ENCODE data around the gene GRAMD4. TPM values are rescaled to one million over a fixed set of nuclear protein-coding genes. Genes with fewer than 3 reads are reported as not detected.

The GRAMD4 gene
- total RNA-seq, 2 experiments from 2014 or later, result 35.4 to 44.6 TPM

DNA sequence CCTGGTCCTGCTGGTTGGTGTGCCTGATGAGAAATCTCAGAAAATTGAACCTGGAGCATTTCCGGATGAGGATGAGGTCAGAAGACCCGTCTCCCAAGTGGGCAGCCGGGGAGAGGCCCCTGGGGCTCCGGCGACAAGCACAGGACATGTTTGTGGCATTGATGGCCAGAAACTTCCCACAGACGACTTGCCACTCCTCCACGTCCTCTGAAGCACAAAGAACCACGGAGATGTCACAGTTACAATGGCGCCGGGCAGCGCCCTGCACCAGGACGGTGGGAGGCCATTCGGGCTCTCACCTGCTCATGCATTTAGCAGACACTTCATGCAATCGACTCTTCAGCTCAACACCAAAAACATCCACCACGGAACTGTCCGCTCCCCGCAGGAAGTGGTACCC is 71.4 kb downstream of the GRAMD4 start:
- no peak for DNase-seq

GRCh38 chr22:46693634-46694415 is 73.6 kb downstream of the GRAMD4 start:
- H3K4me1 Mint-ChIP-seq, result no peaks in the 10 kb centered on the region
- no peak overlapping the region for H3K4me3 Mint-ChIP-seq
- H3K36me3 Mint-ChIP-seq, result peaks cover 20% of the 10 kb centered on the region
- H3K9me3 Mint-ChIP-seq (ENCODE audit: low read depth), result no peaks in the 10 kb centered on the region
- H3K27me3 Mint-ChIP-seq, result no peaks in the 10 kb centered on the region
- ATAC-seq (no peak), DNase-seq (no peak)
- H3K27ac Mint-ChIP-seq, result no peak overlapping the region
- CTCF ChIA-PET, result no interaction called here

More for the DNA sequence above, 71.4 kb downstream of the GRAMD4 start:
- no peaks in the 10 kb centered on the region for H3K4me1 Mint-ChIP-seq
- ATAC-seq, result no peak
- CTCF ChIA-PET, result no interaction called here
- no peaks in the 10 kb centered on the region for H3K9me3 Mint-ChIP-seq (ENCODE audit: low read depth)
- no peak overlapping the region for H3K27ac Mint-ChIP-seq
- no peaks in the 10 kb centered on the region for H3K27me3 Mint-ChIP-seq
- H3K36me3 Mint-ChIP-seq, result peaks cover 25% of the 10 kb centered on the region
- H3K4me3 Mint-ChIP-seq, result no peak overlapping the region

DNA sequence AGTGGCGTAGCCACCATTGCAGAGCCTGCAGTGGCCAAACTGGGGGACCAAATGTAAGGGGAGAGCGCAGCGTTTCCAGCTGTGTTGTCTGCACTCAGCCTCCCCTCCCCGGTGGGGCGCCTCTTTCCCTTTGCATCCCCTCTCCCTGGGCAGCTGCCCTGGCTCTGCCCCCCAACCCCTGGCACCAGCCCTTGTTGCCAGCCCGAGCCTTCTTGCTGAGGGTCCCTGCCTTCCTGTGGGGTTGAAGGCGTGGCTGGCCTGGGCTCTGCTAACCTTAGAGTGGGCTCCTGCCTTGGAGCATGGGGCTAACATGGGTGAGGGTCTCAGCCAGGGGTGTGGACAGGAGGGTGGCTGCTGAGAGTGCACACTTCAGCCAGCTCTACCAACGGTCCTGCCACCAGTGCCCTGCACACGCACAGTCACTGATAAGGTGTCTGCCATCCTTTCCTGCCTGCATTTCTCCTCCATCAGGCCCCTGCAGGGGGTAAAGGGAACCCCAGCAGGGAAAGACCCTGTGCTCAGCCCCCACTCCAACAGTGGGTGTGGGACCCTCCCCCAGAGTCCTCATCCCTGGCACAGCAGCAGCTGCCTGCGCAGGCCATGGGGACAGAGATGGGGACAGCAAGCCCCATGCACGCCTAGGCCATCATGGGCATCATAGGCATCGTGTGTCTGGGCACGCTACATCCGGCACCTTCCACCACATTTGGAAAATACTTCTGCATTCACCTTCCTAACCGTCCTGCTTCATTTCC is 74.4 kb downstream of the GRAMD4 start:
- CTCF ChIA-PET, result no interaction called here
- no peaks in the 10 kb centered on the region for H3K9me3 Mint-ChIP-seq (ENCODE audit: low read depth)
- no peak overlapping the region for H3K4me3 Mint-ChIP-seq
- ATAC-seq (no peak), DNase-seq (no peak)
- H3K36me3 Mint-ChIP-seq, result peaks cover 25% of the 10 kb centered on the region
- H3K27ac Mint-ChIP-seq, result no peak overlapping the region
- H3K27me3 Mint-ChIP-seq, result no peaks in the 10 kb centered on the region
- H3K4me1 Mint-ChIP-seq, result no peaks in the 10 kb centered on the region

GRCh38 chr22:46695346-46696228 is 75.4 kb downstream of the GRAMD4 start:
- H3K27me3 Mint-ChIP-seq, result no peaks in the 10 kb centered on the region

DNA sequence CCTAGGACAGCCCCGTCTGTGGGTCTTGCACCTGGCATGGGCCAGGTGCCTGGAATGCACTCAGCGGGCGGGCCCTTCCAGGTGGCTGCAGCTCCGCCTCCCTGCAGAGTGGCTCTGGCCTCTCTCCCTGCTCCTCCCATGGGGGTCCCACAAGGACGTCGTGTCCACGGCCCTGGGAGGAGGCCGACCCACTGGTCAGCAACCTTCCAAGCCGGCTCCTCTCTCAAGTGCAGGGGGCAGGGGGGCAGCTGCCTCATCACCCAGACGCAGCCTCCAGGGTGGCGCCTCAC is 76.0 kb downstream of the GRAMD4 start:
- DNase-seq (no peak), ATAC-seq (no peak)
- Mint-ChIP-seq H3K27ac (no peak overlapping the region), H3K4me1 (no peaks in the 10 kb centered on the region), H3K4me3 (no peak overlapping the region), H3K9me3 (ENCODE audit: low read depth) (no peaks in the 10 kb centered on the region), H3K27me3 (no peaks in the 10 kb centered on the region), H3K36me3 (peaks cover 23% of the 10 kb centered on the region)
- CTCF ChIA-PET, result no interaction called here

More at GRCh38 chr22:46695346-46696228, 75.4 kb downstream of the GRAMD4 start:
- ATAC-seq (no peak), DNase-seq (no peak)
- CTCF ChIA-PET, result no interaction called here
- no peak overlapping the region for H3K27ac Mint-ChIP-seq
- H3K4me3 Mint-ChIP-seq, result no peak overlapping the region
- H3K4me1 Mint-ChIP-seq, result no peaks in the 10 kb centered on the region
- peaks cover 24% of the 10 kb centered on the region for H3K36me3 Mint-ChIP-seq
- no peaks in the 10 kb centered on the region for H3K9me3 Mint-ChIP-seq (ENCODE audit: low read depth)

DNA sequence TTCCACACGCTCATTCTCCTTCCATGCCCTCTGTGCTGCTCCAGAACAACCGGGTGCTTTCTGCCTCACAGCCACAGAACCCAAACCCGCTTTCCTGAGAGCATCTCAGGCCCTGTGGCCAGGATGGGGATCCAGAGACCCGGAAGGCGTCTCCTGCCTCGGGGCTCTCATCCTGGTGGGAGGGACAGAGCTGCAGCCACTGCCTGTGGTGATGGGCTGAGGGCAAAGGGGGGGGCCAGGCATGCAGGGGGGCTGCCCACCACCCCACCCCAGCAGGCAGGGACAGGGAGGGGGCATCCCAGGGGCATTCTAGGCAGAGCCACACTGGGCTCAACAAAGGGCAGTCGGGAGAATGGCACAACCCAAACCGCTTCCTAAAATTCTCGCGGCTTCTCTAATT is 76.4 kb downstream of the GRAMD4 start:
- H3K27ac Mint-ChIP-seq, result no peak overlapping the region
- CTCF ChIA-PET, result no interaction called here

DNA sequence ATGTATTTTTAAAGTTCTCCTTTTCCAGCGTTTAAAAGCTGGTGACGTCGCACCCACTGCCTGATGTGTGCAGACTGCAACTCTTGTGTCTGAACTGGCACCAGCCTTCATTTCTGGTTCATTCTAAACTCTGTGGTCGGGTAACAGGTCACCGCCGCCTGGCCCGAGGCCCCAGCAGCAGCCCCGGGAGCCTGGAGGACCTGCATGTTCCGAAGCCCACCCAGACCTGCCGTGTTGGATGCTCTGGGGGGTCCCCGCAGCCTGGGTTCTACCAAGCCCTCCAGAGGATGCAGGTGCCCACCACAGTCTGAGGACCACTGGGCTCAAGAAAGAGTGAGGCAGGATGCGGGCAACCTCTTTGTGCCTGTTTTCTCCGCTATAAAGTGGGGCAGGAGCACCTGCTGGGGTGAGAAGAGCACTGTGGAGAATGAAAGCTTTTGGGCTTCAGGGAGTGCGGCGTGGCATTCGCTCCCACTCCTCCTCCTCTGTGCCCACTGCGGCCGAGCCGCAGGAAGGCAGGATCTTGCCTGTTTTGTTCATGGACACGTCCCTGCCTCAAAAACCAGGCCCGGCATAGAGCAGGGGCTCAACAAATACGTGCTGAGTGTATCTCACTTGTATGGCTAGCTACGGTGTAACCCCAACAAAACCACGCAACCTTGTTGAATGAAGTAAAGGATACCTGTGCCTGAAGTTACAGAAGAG is 77.8 kb downstream of the GRAMD4 start:
- Mint-ChIP-seq H3K4me3 (no peak overlapping the region), H3K27me3 (no peaks in the 10 kb centered on the region), H3K27ac (no peak overlapping the region), H3K9me3 (ENCODE audit: low read depth) (no peaks in the 10 kb centered on the region), H3K36me3 (peaks cover 24% of the 10 kb centered on the region), H3K4me1 (no peaks in the 10 kb centered on the region)
- no peak for DNase-seq
- CTCF ChIA-PET, result no interaction called here
- no peak for ATAC-seq

More for the DNA sequence above, 76.4 kb downstream of the GRAMD4 start:
- Mint-ChIP-seq H3K9me3 (ENCODE audit: low read depth) (no peaks in the 10 kb centered on the region), H3K4me3 (no peak overlapping the region), H3K27me3 (no peaks in the 10 kb centered on the region), H3K36me3 (peaks cover 20% of the 10 kb centered on the region), H3K4me1 (no peaks in the 10 kb centered on the region)
- no peak for ATAC-seq
- no peak for DNase-seq

DNA sequence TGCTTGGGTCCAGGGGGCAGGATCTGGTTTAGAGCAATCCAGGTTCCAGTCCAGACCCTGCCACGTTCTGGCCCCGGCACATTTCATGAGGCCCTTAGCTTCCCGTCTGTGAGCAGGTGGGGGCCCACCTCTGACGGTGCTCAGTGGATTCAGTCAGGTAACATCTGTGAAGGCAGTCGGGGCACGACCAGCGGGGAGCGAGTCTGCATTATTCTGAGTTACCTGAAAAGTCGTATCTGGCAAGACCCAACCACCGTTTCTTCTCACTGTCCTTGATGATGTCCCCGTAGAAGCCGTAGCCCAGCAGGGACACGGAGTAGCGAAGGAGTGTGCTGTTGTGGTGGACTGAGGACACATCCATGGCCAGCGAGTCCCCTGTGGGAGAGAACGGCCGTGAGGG is 78.9 kb downstream of the GRAMD4 start:
- peaks cover 25% of the 10 kb centered on the region for H3K36me3 Mint-ChIP-seq
- DNase-seq, result no peak

GRCh38 chr22:46701262-46701661 is 81.1 kb downstream of the GRAMD4 start:
- Mint-ChIP-seq H3K4me3 (no peak overlapping the region), H3K36me3 (peaks cover 29% of the 10 kb centered on the region), H3K27me3 (no peaks in the 10 kb centered on the region), H3K4me1 (no peaks in the 10 kb centered on the region), H3K27ac (no peak overlapping the region), H3K9me3 (ENCODE audit: low read depth) (no peaks in the 10 kb centered on the region)
- DNase-seq, result no peak
- no peak for ATAC-seq
- CTCF ChIA-PET, result no interaction called here

More for the DNA sequence above, 78.9 kb downstream of the GRAMD4 start:
- H3K27me3 Mint-ChIP-seq, result no peaks in the 10 kb centered on the region
- H3K27ac Mint-ChIP-seq, result no peak overlapping the region
- no peak for ATAC-seq
- no peak overlapping the region for H3K4me3 Mint-ChIP-seq
- H3K9me3 Mint-ChIP-seq (ENCODE audit: low read depth), result no peaks in the 10 kb centered on the region
- no peaks in the 10 kb centered on the region for H3K4me1 Mint-ChIP-seq
- CTCF ChIA-PET, result no interaction called here

DNA sequence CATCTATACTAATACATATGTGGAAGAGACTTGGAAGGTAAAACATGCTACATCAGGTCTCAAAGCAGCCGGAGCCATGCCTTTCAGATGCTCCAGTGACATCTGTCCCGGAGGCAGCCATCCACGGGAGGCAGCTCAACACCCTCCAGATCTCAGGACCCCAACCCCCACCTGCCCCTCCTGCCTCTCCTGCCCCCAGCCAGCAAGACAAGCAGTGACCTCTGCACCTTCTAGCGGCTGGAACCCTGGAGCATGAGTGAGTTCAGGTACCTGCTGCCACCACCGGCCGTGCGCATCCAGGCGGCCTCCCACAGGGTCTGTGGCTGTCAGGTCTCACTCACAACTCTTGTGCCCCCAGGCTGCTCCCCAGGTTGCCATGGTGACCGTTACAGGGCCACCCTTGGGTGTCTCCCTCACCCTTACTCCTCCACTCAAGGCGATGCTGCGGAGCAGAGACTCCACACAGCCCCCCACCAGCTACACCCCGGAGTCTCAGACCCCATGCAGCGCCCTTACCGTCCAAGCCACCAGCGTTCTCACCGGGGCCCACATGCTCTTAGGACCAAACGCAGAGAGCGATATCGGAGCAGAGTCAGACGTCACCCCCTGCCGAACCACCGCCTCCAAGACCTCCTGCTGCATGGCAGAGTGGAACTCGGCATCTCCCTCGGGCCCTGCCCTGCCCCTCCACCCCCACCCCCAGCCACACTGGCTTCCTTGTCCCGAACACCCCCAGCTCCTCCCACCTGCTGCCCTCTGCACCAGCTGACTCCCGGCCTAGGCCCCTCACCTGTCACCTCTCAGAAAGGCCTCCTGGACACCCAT is 83.2 kb downstream of the GRAMD4 start:
- Mint-ChIP-seq H3K36me3 (peaks cover 49% of the 10 kb centered on the region), H3K27ac (no peak overlapping the region), H3K27me3 (no peaks in the 10 kb centered on the region), H3K9me3 (ENCODE audit: low read depth) (no peaks in the 10 kb centered on the region), H3K4me3 (no peak overlapping the region), H3K4me1 (no peaks in the 10 kb centered on the region)
- DNase-seq (no peak), ATAC-seq (no peak)
- CTCF ChIA-PET, result no interaction called here

DNA sequence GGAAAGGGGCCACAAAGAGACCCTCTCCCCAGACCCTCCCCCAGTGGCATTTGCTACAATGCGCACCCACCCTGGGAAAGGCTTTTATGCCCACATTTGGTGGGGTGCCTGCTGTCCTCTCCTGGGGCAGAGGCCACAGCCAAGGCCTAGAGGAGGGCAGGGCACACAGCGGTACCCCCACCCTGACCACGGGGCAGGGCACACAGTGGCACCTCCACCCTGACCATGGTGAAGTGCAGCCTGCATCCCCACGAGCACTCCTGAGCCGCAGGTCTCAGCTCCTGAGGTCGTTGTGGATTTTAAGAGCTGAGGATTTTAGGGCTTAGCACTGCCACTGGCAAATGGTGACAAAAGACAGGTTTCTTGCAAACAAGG is 83.8 kb downstream of the GRAMD4 start:
- Mint-ChIP-seq H3K9me3 (ENCODE audit: low read depth) (no peaks in the 10 kb centered on the region), H3K27ac (no peak overlapping the region), H3K27me3 (no peaks in the 10 kb centered on the region), H3K4me1 (no peaks in the 10 kb centered on the region), H3K4me3 (no peak overlapping the region), H3K36me3 (peaks cover 50% of the 10 kb centered on the region)
- no peak for DNase-seq
- ATAC-seq, result no peak
- CTCF ChIA-PET, result no interaction called here

GRCh38 chr22:46706060-46706459 is 85.9 kb downstream of the GRAMD4 start:
- H3K4me1 Mint-ChIP-seq, result no peaks in the 10 kb centered on the region
- H3K9me3 Mint-ChIP-seq (ENCODE audit: low read depth), result no peaks in the 10 kb centered on the region
- H3K27me3 Mint-ChIP-seq, result no peaks in the 10 kb centered on the region
- H3K4me3 Mint-ChIP-seq, result no peak overlapping the region
- DNase-seq, result no peak
- H3K36me3 Mint-ChIP-seq, result peaks cover 54% of the 10 kb centered on the region
- H3K27ac Mint-ChIP-seq, result no peak overlapping the region
- ATAC-seq, result no peak
- CTCF ChIA-PET, result no interaction called here

GRCh38 chr22:46707305-46707704 is 87.1 kb downstream of the GRAMD4 start:
- CTCF ChIA-PET, result no interaction called here
- ATAC-seq, result no peak
- Mint-ChIP-seq H3K27ac (no peak overlapping the region), H3K36me3 (peaks cover 60% of the 10 kb centered on the region), H3K9me3 (ENCODE audit: low read depth) (no peaks in the 10 kb centered on the region), H3K4me1 (no peaks in the 10 kb centered on the region), H3K27me3 (no peaks in the 10 kb centered on the region), H3K4me3 (no peak overlapping the region)
- no peak for DNase-seq

All from activated CD8-positive, alpha-beta memory T cell treated with anti-CD3 and anti-CD28 coated beads, Interleukin-2, amount 10 ng/mL, durations not matched to agents 7 days and 5 days (primary cell).